PFSK-1 (cell line): ENCODE results near the gene LHX5.

Experiments used
- FOXP2 ChIP-seq: optimal IDR thresholded peaks from 2 replicates; pipeline ENCODE3; 2011; ENCODE audit warnings: borderline replicate concordance, control low read depth, inconsistent platforms; ENCODE audit not compliant: insufficient read depth; ENCODE audit errors: extremely low read length, extremely low read depth
- POLR2AphosphoS5 ChIP-seq: IDR thresholded peaks from 2 replicates; pipeline ENCODE4 v1.6.1; 2012; ENCODE audit warnings: low read depth, mild to moderate bottlenecking, control low read depth, low read length, moderate library complexity
- REST ChIP-seq, 2 experiments: IDR thresholded peaks; 2 replicates each; pipeline versions ENCODE4 v1.6.1 to v1.8.0; 2011 to 2012; ENCODE audit warnings: low read depth in 2 of 2, low read length in 2 of 2, control low read depth in 1 of 2, inconsistent platforms in 1 of 2, mild to moderate bottlenecking in 1 of 2, moderate library complexity in 1 of 2; ENCODE audit not compliant: insufficient read depth in 1 of 2
- SIN3A ChIP-seq: IDR thresholded peaks from 2 replicates; pipeline ENCODE4 v1.6.1; 2012; ENCODE audit warnings: mild to moderate bottlenecking, low read length, moderate library complexity, borderline replicate concordance; ENCODE audit not compliant: insufficient read depth
- TAF1 ChIP-seq: IDR thresholded peaks from 2 replicates; pipeline ENCODE4 v1.6.1; 2012; ENCODE audit warnings: low read length, control low read depth, borderline replicate concordance; ENCODE audit not compliant: insufficient read depth

Gene LHX5

GRCh38 chr12:113420996-113421595 is 50.6 kb downstream of the LHX5 start:
- no peak for TF ChIP-seq FOXP2
- TF ChIP-seq SIN3A, result no peak
- TF ChIP-seq TAF1, result no peak
- no peak for TF ChIP-seq REST (IDR thresholded peaks at IDR 0.05; ENCODE audit: insufficient read depth in 1 of 2, low read depth in 2 of 2, low read length in 2 of 2)
- TF ChIP-seq POLR2AphosphoS5, result no peak

DNA sequence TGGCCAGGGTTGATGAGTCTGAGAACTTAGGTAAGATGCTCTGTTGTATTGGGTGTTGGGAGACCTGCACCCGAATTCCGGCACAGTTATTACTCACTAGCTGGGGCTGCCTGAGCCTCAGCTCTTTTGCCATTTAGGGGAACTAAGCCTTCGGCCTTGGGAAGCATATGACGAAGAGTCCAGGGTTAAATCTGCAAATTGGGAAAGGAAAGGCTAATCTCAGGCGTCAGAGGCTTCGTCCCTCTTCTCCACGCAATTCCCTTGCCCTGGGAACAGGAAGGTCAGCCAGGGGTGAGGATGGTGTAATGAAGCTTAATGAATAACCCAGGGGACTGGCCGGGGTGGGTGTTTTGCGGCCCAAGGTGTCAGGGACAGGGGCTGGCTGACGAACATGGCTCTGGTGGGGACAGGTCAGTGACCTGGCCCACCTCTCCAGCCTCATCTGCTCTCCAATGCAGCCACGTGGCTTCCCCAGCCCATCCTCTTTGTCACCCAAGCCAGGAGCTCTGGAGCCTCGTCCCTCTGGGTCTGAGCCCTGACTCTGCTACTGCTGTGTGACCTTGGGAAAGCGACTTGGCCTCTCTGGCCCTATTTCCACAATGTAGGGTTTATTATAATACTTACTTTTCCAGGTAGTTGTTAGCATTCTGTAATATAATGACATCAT is 53.3 kb downstream of the LHX5 start:
- TF ChIP-seq REST (IDR thresholded peaks at IDR 0.05; ENCODE audit: insufficient read depth in 1 of 2, low read depth in 2 of 2, low read length in 2 of 2), result no peak
- TF ChIP-seq FOXP2, result no peak
- no peak for TF ChIP-seq TAF1
- TF ChIP-seq SIN3A, result no peak
- TF ChIP-seq POLR2AphosphoS5, result no peak

GRCh38 chr12:113416091-113416754 is 55.4 kb downstream of the LHX5 start:
- TF ChIP-seq TAF1 (no peak), REST (IDR thresholded peaks at IDR 0.05; ENCODE audit: insufficient read depth in 1 of 2, low read depth in 2 of 2, low read length in 2 of 2) (no peak), SIN3A (no peak), POLR2AphosphoS5 (no peak), FOXP2 (no peak)

DNA sequence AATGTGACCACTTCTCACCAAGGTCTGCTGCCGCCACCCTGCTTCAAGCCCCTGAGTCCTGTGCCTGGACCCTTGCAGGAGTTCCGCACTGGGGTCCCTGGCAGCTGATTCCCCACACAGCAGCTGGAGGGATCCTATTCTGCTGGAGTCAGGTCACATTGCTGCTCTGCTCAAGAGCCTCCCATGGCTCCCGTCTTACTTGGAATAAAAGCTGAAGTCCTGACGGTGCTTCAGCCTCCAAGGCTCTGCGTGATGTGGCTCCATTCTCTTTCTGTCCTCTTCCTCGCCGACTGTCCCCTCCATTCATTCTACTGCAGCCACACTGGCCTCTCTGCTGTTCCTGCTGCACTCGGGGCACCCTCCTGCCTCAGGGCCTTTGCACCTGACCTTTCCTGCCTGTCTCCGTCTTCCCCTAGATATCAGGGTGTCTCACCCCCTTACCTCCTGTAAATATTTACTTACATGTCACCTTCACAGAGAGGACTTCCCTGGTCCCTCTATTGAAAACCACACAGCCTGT is 57.1 kb downstream of the LHX5 start:
- TF ChIP-seq FOXP2, result no peak
- TF ChIP-seq SIN3A, result no peak
- no peak for TF ChIP-seq POLR2AphosphoS5
- TF ChIP-seq REST (IDR thresholded peaks at IDR 0.05; ENCODE audit: insufficient read depth in 1 of 2, low read depth in 2 of 2, low read length in 2 of 2), result no peak
- TF ChIP-seq TAF1, result no peak
